ENCODE results near the gene COL4A2.

DNA sequence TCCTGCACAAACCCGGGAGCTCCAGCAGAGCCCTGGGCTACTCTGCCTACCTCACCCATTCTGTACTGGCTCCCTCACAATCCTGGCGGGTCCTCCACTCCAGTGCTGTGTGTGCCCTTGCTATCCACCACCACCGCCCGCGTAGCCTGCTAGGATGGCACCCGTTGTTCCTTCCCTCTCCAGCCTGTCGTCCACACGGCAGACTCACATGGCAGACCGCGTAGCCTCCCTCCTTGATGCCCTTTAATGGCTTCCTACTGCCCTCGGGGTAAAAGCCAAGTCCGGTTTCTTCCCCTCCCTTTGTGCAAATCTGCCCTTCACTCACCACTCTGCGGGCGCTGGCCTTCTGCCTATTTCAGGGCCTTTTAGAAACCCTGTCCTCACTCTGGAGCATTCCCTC, 147.9 kb downstream of the COL4A2 start:
- TF ChIP-seq, protein P1, sequence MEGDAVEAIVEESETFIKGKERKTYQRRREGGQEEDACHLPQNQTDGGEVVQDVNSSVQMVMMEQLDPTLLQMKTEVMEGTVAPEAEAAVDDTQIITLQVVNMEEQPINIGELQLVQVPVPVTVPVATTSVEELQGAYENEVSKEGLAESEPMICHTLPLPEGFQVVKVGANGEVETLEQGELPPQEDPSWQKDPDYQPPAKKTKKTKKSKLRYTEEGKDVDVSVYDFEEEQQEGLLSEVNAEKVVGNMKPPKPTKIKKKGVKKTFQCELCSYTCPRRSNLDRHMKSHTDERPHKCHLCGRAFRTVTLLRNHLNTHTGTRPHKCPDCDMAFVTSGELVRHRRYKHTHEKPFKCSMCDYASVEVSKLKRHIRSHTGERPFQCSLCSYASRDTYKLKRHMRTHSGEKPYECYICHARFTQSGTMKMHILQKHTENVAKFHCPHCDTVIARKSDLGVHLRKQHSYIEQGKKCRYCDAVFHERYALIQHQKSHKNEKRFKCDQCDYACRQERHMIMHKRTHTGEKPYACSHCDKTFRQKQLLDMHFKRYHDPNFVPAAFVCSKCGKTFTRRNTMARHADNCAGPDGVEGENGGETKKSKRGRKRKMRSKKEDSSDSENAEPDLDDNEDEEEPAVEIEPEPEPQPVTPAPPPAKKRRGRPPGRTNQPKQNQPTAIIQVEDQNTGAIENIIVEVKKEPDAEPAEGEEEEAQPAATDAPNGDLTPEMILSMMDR (IDR thresholded peaks at IDR 0.05; ENCODE audit: low read length), result no peak
- TF ChIP-seq EZH2phosphoT487 (IDR thresholded peaks at IDR 0.05; ENCODE audit: low read length) (no peak), EZH2 (optimal IDR thresholded peaks at IDR 0.05; ENCODE audit: low read depth, low read length) (no peak)

All from MM.1S (cell line).